Activated CD4-positive, alpha-beta T cell treated with anti-CD3 and anti-CD28 coated beads, Interleukin-2, amount 50 U/mL, for 48 hours (primary cell): ENCODE results near the gene PKP4.
"Not testable (repeated sequence)": the region's sequence is repeated elsewhere in the genome, so short reads cannot be mapped to it uniquely, and the experiment has no call there.

Experiments used
- DNase-seq, 2 experiments: peaks; one replicate each; pipeline ENCODE4 v3.0.0-alpha.2; 2020

PKP4 gene

GRCh38 chr2:158467248-158467647 lies 10.5 kb downstream of the PKP4 start:
- no peak for DNase-seq

- not testable (repeated sequence) for DNase-seq
These were observed 16.1 kb downstream of the PKP4 start for GRCh38 chr2:158472829-158473228.

GRCh38 chr2:158473300-158473699 lies 16.5 kb downstream of the PKP4 start:
- DNase-seq: not testable (repeated sequence)

GRCh38 chr2:158473719-158474392 lies 17.1 kb downstream of the PKP4 start:
- no peak for DNase-seq

- not testable (repeated sequence) for DNase-seq
These were observed 17.8 kb downstream of the PKP4 start for GRCh38 chr2:158474526-158475011.

GRCh38 chr2:158477202-158477601 lies 20.4 kb downstream of the PKP4 start:
- DNase-seq: no peak

GRCh38 chr2:158478237-158478636 lies 21.5 kb downstream of the PKP4 start:
- no peak for DNase-seq

GRCh38 chr2:158478816-158479215 lies 22.1 kb downstream of the PKP4 start:
- DNase-seq: no peak

- no peak for DNase-seq
These were observed 24.4 kb downstream of the PKP4 start for GRCh38 chr2:158481116-158481515.

GRCh38 chr2:158482594-158482993 lies 25.8 kb downstream of the PKP4 start:
- DNase-seq: no peak

- DNase-seq: no peak
These were observed 28.3 kb downstream of the PKP4 start for GRCh38 chr2:158484892-158485556.

GRCh38 chr2:158486150-158486969 lies 29.6 kb downstream of the PKP4 start:
- no peak for DNase-seq

GRCh38 chr2:158486970-158487325 lies 30.2 kb downstream of the PKP4 start:
- no peak for DNase-seq

- no peak for DNase-seq
These were observed 30.7 kb downstream of the PKP4 start for GRCh38 chr2:158487419-158487818.

- DNase-seq: no peak
These were observed 31.9 kb downstream of the PKP4 start for GRCh38 chr2:158488442-158489216.

GRCh38 chr2:158489366-158490112 lies 32.8 kb downstream of the PKP4 start:
- DNase-seq: no peak

GRCh38 chr2:158491072-158491471 lies 34.3 kb downstream of the PKP4 start:
- no peak for DNase-seq

- no peak for DNase-seq
These were observed 36.7 kb downstream of the PKP4 start for GRCh38 chr2:158493458-158493857.

GRCh38 chr2:158495175-158495574 lies 38.4 kb downstream of the PKP4 start:
- no peak for DNase-seq

- no peak for DNase-seq
These were observed 40.2 kb downstream of the PKP4 start for GRCh38 chr2:158496986-158497385.

- DNase-seq: no peak
These were observed 40.7 kb downstream of the PKP4 start for GRCh38 chr2:158497486-158497885.
